H1 (cell line): ENCODE data around the gene FLCN. TPM values are rescaled to one million over a fixed set of nuclear protein-coding genes. Genes with fewer than 3 reads are reported as not detected.

Source experiments
- CTCF ChIA-PET: fragments of 300-600 bp; sonication (Branson Sonifier 250); formaldehyde crosslinking; loops from one replicate; lab custom pipeline; 2021; ENCODE audit not compliant: partially characterized antibody; lab: Charles Lee
- POLR2A ChIA-PET: fragments of 300-600 bp; sonication (Branson Sonifier 250); formaldehyde crosslinking; loops from one replicate; lab custom pipeline; 2021; ENCODE audit warnings: inconsistent platforms; ENCODE audit not compliant: partially characterized antibody; lab: Charles Lee
- DNase-seq, 2 experiments: peaks; one replicate each; pipeline versions ENCODE4 v3.0.0 to v3.0.0-alpha.2; 2010 to 2022; ENCODE audit warnings: low spot score in 2 of 2, low read depth in 1 of 2, mixed read lengths in 1 of 2
- FAIRE-seq: peaks from 2 replicates; lab custom pipeline; 2011; peaks lifted over from hg19 to GRCh38; lab: Jason Lieb, UNC
- H2AFZ ChIP-seq: 2 replicates; pipeline ENCODE4 v1.8.1; 2012; ENCODE audit warnings: low read length, inconsistent platforms
- H2AK5ac ChIP-seq: 2 replicates; pipeline ENCODE4 v1.6.1; 2013; ENCODE audit warnings: low read depth, low read length
- H2BK120ac ChIP-seq: replicated peaks from 2 replicates; pipeline ENCODE3; 2013; ENCODE audit warnings: low read depth, low read length, inconsistent platforms
- H2BK12ac ChIP-seq: 2 replicates; pipeline ENCODE4 v1.6.1; 2013; ENCODE audit warnings: low read depth, low read length
- H2BK15ac ChIP-seq: 2 replicates; pipeline ENCODE4 v1.6.1; 2013; ENCODE audit warnings: low read length
- H2BK20ac ChIP-seq: 2 replicates; pipeline ENCODE4 v1.6.1; 2013; ENCODE audit warnings: low read length
- H2BK5ac ChIP-seq: 2 replicates; pipeline ENCODE4 v1.6.1; 2013; ENCODE audit warnings: low read depth, low read length
- H3K14ac ChIP-seq: 2 replicates; pipeline ENCODE4 v1.6.1; 2013; ENCODE audit warnings: inconsistent platforms; ENCODE audit not compliant: insufficient read length
- H3K18ac ChIP-seq: 2 replicates; pipeline ENCODE4 v1.6.1; 2013; ENCODE audit warnings: low read length; ENCODE audit errors: extremely low read depth
- H3K23ac ChIP-seq: 2 replicates; pipeline ENCODE4 v1.6.1; 2013; ENCODE audit warnings: inconsistent platforms; ENCODE audit not compliant: insufficient read length
- H3K23me2 ChIP-seq: 2 replicates; pipeline ENCODE4 v1.6.1; 2013; ENCODE audit warnings: low read depth, low read length
- H3K27ac ChIP-seq: 2 replicates; pipeline ENCODE4 v1.6.1; 2011; ENCODE audit warnings: low read depth, low read length, inconsistent platforms
- H3K27me3 ChIP-seq, 4 experiments: replicated peaks in 1 of 4; 1 replicate in 1 of 4; 2 replicates in 3 of 4; pipeline versions ENCODE4 v1.6.1 to v1.8.1; 2011 to 2013; ENCODE audit warnings: low read length in 3 of 4, mild to moderate bottlenecking in 3 of 4, inconsistent platforms in 2 of 4, mixed read lengths in 2 of 4, moderate library complexity in 1 of 4; ENCODE audit not compliant: control insufficient read depth in 3 of 4, insufficient read depth in 3 of 4; ENCODE audit errors: extremely low read depth in 1 of 4
- H3K36me3 ChIP-seq, 4 experiments: 2 replicates each; pipeline versions ENCODE4 v1.6.1 to v1.8.1; 2011 to 2013; ENCODE audit warnings: mild to moderate bottlenecking in 4 of 4, low read length in 3 of 4, moderate library complexity in 2 of 4, control low read depth in 1 of 4, inconsistent platforms in 1 of 4; ENCODE audit not compliant: insufficient read depth in 4 of 4, control insufficient read depth in 2 of 4
- H3K4ac ChIP-seq: replicated peaks from 2 replicates; pipeline ENCODE3; 2013; ENCODE audit warnings: low read length, low read depth, mixed read lengths, inconsistent platforms; ENCODE audit not compliant: insufficient read length
- H3K4me1 ChIP-seq, 4 experiments: replicated peaks in 1 of 4; 1 replicate in 1 of 4; 2 replicates in 3 of 4; pipeline versions ENCODE4 v1.6.1 to v1.8.1; 2011 to 2013; ENCODE audit warnings: low read length in 3 of 4, inconsistent platforms in 2 of 4, mixed read lengths in 1 of 4; ENCODE audit not compliant: insufficient read depth in 4 of 4, control insufficient read depth in 3 of 4
- H3K4me2 ChIP-seq, 2 experiments: 2 replicates each; pipeline versions ENCODE4 v1.6.1 to v1.8.1; 2011 to 2013; ENCODE audit warnings: low read depth in 2 of 2, low read length in 2 of 2, control low read depth in 1 of 2, inconsistent platforms in 1 of 2, mild to moderate bottlenecking in 1 of 2; ENCODE audit not compliant: insufficient read depth in 1 of 2
- H3K4me3 ChIP-seq, 4 experiments: fragments of 200-600, 300-600 bp in 1 of 4; sonication (generic), shearing (Covaris generic), sonication (Bioruptor Twin) in 1 of 4; 2 replicates each; pipeline versions ENCODE4 v1.5.1 to v1.8.1; 2011 to 2016; ENCODE audit warnings: low read length in 4 of 4, low read depth in 3 of 4, control low read depth in 2 of 4, inconsistent platforms in 2 of 4, mild to moderate bottlenecking in 2 of 4, mixed read lengths in 1 of 4, moderate library complexity in 1 of 4; ENCODE audit not compliant: insufficient read depth in 2 of 4; ENCODE audit errors: extremely low read depth in 1 of 4
- H3K56ac ChIP-seq: replicated peaks from 2 replicates; pipeline ENCODE3; 2013; ENCODE audit warnings: low read depth, mild to moderate bottlenecking, mixed read lengths, low read length, inconsistent platforms; ENCODE audit not compliant: insufficient read length
- H3K79me1 ChIP-seq: 2 replicates; pipeline ENCODE4 v1.6.1; 2013; ENCODE audit warnings: low read depth, low read length, control low read depth
- H3K79me2 ChIP-seq, 2 experiments: 2 replicates each; pipeline versions ENCODE4 v1.6.1 to v1.8.1; 2012 to 2013; ENCODE audit warnings: low read length in 2 of 2, mild to moderate bottlenecking in 2 of 2, inconsistent platforms in 1 of 2; ENCODE audit not compliant: insufficient read depth in 2 of 2, control insufficient read depth in 1 of 2
- H3K9ac ChIP-seq, 4 experiments: replicated peaks in 1 of 4; 1 replicate in 1 of 4; 2 replicates in 3 of 4; pipeline versions ENCODE4 v1.6.1 to v1.8.1; 2011 to 2013; ENCODE audit warnings: low read depth in 3 of 4, low read length in 3 of 4, control low read depth in 2 of 4, mild to moderate bottlenecking in 2 of 4, moderate library complexity in 2 of 4, inconsistent platforms in 1 of 4; ENCODE audit errors: extremely low read depth in 1 of 4
- H3K9me3 ChIP-seq, 2 experiments: 2 replicates each; pipeline versions ENCODE4 v1.6.1 to v1.8.1; 2012 to 2013; ENCODE audit warnings: mild to moderate bottlenecking in 2 of 2, moderate library complexity in 2 of 2, control low read depth in 1 of 2, inconsistent platforms in 1 of 2, low read depth in 1 of 2, low read length in 1 of 2, mixed read lengths in 1 of 2; ENCODE audit not compliant: insufficient read depth in 2 of 2
- H4K20me1 ChIP-seq, 2 experiments: replicated peaks in 1 of 2; 2 replicates each; pipeline versions ENCODE3 to v1.8.1; 2011 to 2013; ENCODE audit warnings: inconsistent platforms in 2 of 2, low read length in 2 of 2, mild to moderate bottlenecking in 1 of 2; ENCODE audit not compliant: insufficient read depth in 2 of 2, control insufficient read depth in 1 of 2
- H4K5ac ChIP-seq: 2 replicates; pipeline ENCODE4 v1.6.1; 2013; ENCODE audit warnings: low read length, low read depth, mixed read lengths, inconsistent platforms; ENCODE audit not compliant: insufficient read length
- H4K8ac ChIP-seq: 2 replicates; pipeline ENCODE4 v1.8.0; 2013; ENCODE audit warnings: mild to moderate bottlenecking, moderate library complexity, low read length, inconsistent platforms; ENCODE audit not compliant: insufficient read depth; ENCODE audit errors: extremely low read depth
- H4K91ac ChIP-seq: replicated peaks from 2 replicates; pipeline ENCODE3; 2013; ENCODE audit warnings: low read length, mixed read lengths, inconsistent platforms; ENCODE audit not compliant: insufficient read length
- CTBP2 ChIP-seq: IDR thresholded peaks from 2 replicates; pipeline ENCODE4 v1.7.0; 2011; ENCODE audit warnings: borderline replicate concordance, mild to moderate bottlenecking, moderate library complexity, mixed read lengths, low read length; ENCODE audit not compliant: insufficient read depth, insufficient read length
- FOSL1 ChIP-seq: IDR thresholded peaks from 2 replicates; pipeline ENCODE4 v1.6.1; 2011; ENCODE audit warnings: mild to moderate bottlenecking, low read depth, low read length, moderate library complexity; ENCODE audit not compliant: insufficient read depth
- GABPA ChIP-seq: IDR thresholded peaks from 2 replicates; pipeline ENCODE4 v1.6.1; 2011; ENCODE audit warnings: mild to moderate bottlenecking, low read length, moderate library complexity, borderline replicate concordance; ENCODE audit not compliant: insufficient read depth
- KDM1A ChIP-seq: fragments of 200-600, 300-600 bp; sonication (generic); IDR thresholded peaks from 2 replicates; pipeline ENCODE4 v1.7.1; 2016; ENCODE audit warnings: mild to moderate bottlenecking, low read length, borderline replicate concordance
- NRF1 ChIP-seq: IDR thresholded peaks from 2 replicates; pipeline ENCODE4 v1.6.1; 2011; ENCODE audit warnings: mild to moderate bottlenecking, low read depth, low read length, improper control_type of control experiment
- POLR2AphosphoS5 ChIP-seq: IDR thresholded peaks from 2 replicates; pipeline ENCODE4 v1.6.1; 2011; ENCODE audit warnings: low read depth, low read length
- SIX5 ChIP-seq: IDR thresholded peaks from 2 replicates; pipeline ENCODE4 v1.6.1; 2011; ENCODE audit warnings: mild to moderate bottlenecking, low read depth, low read length
- SRF ChIP-seq: IDR thresholded peaks from 2 replicates; pipeline ENCODE4 v1.6.1; 2011; ENCODE audit warnings: mild to moderate bottlenecking, low read depth, low read length, moderate library complexity
- TAF7 ChIP-seq: optimal IDR thresholded peaks from 2 replicates; pipeline ENCODE3; 2011; ENCODE audit warnings: low read depth, mild to moderate bottlenecking, inconsistent platforms, low read length, moderate library complexity, borderline replicate concordance
- TCF12 ChIP-seq: IDR thresholded peaks from 2 replicates; pipeline ENCODE4 v1.6.1; 2011; ENCODE audit warnings: low read depth, mild to moderate bottlenecking, low read length
- YY1 ChIP-seq: IDR thresholded peaks from 2 replicates; pipeline ENCODE4 v1.6.1; 2011; ENCODE audit warnings: low read depth, mild to moderate bottlenecking, low read length
- WGBS, 2 experiments: shearing (Covaris generic) in 1 of 2; methylation state at CpG; one replicate each; pipeline versions ENCODE4 v1.1.6 to v1.1.7; 2013 to 2015; ENCODE audit warnings: low lambda C conversion rate in 2 of 2, mixed read lengths in 2 of 2, inconsistent platforms in 1 of 2, low coverage in 1 of 2, missing lambda C conversion rate in 1 of 2; ENCODE audit not compliant: insufficient replicate concordance in 2 of 2, insufficient coverage in 1 of 2, insufficient read length in 1 of 2; ENCODE audit errors: extremely low coverage in 1 of 2, missing lambda C conversion rate in 1 of 2; 5-methylcytosine and 5-hydroxymethylcytosine counted together
- polyA plus RNA-seq, 7 experiments: library from polyadenylated mRNA; depleted of rRNA in 3 of 7; stranded (reverse) in 5 of 7; unstranded in 2 of 7; fragments of >200 nt in 5 of 7; fragments of 200-250 nt in 2 of 7; gene quantifications; 1 replicate in 5 of 7; 2 replicates in 1 of 7; 4 replicates in 1 of 7; pipeline versions ENCODE4 v1.2.1 to v1.2.3, GENCODE V29; 2011 to 2013; ENCODE audit warnings: missing spikeins in 2 of 7, mixed read lengths in 2 of 7
- total RNA-seq: library from RNA; stranded (reverse); fragmentation: NEBNext Ultra II Directional; extraction: Animal tissue kit (Norgen Biotek cat#: 25700); gene quantifications from 2 replicates; pipeline ENCODE4 v1.2.1, GENCODE V29; 2021
- TF ChIP-seq, protein P1 (sequence below): IDR thresholded peaks from 2 replicates; pipeline ENCODE4 v1.6.1; 2011; ENCODE audit warnings: low read length, improper control_type of control experiment
- TF ChIP-seq, protein P2 (sequence below): IDR thresholded peaks from 2 replicates; pipeline ENCODE4 v1.6.1; 2012; ENCODE audit warnings: inconsistent platforms

Gene FLCN
- total and polyA plus RNA-seq, 2 of the 8 experiments (the other 6 are each of a cell fraction or from before 2014, with no cell fraction given): 15.6 to 34.6 TPM

DNA sequence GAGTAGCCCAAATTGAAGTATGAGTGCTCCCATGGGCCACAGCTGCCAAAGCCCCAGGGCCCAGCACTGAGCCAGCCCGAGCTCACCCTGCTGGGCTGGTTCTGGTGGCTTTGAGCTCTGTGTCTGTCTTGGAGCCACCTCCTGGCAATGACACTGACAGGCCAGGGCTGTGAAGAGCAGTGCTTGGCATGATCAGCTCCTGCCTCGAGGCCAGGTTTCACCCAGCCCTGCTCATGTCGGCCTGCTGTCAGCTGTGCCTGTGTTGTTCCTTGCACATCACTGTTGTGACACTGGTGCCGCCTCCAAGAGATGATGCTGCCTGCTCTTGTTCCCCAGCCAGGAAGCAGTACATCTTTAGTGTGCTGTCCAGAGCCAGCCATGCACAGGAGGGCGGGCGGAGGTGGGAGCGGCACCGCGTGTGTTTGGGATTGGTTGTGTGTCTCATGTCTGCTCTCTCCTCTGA, 56.8 kb downstream of the FLCN start:
- H4K91ac ChIP-seq: no peak overlapping the region
- no peak overlapping the region for H2BK12ac ChIP-seq
- H3K4ac ChIP-seq: no peak overlapping the region
- H3K4me1 ChIP-seq: no peaks in the 10 kb centered on the region
- H2AK5ac ChIP-seq: no peak overlapping the region
- no peak overlapping the region for H2BK20ac ChIP-seq
- H2AFZ ChIP-seq: no peak overlapping the region
- no peaks in the 10 kb centered on the region for H3K27me3 ChIP-seq
- H2BK5ac ChIP-seq: no peak overlapping the region
- H3K79me2 ChIP-seq: no peaks in the 10 kb centered on the region
- no peak overlapping the region for H4K8ac ChIP-seq
- CTCF ChIA-PET: interaction anchor here (0.8 kb wide), 1 partner anchor 11 kb away, joined by 3 read pairs; no protein-coding TSS in a partner anchor
- no peak overlapping the region for H3K14ac ChIP-seq
- DNase-seq (no peak), FAIRE-seq (no peak)
- no peak overlapping the region for H3K18ac ChIP-seq
- POLR2A ChIA-PET: no interaction called here
- peaks cover 2 to 36% (median 20%) of the 10 kb centered on the region in 4 experiments; a peak in 6 of 8 replicates for H3K36me3 ChIP-seq
- H2BK15ac ChIP-seq: no peak overlapping the region
- H3K79me1 ChIP-seq: no peaks in the 10 kb centered on the region
- WGBS, 2 experiments: 97% methylated on average over 9 of the region's 9 CpGs; no CpG with 5 or more reads in 1 of the 2 experiments
- no peaks in the 10 kb centered on the region for H3K23me2 ChIP-seq
- no peak overlapping the region for H3K56ac ChIP-seq
- no peak overlapping the region for H3K9ac ChIP-seq
- H4K20me1 ChIP-seq: peaks cover 0 to 13% of the 10 kb centered on the region in 2 experiments
- H2BK120ac ChIP-seq: no peak overlapping the region
- no peak overlapping the region for H3K23ac ChIP-seq
- H3K9me3 ChIP-seq: no peaks in the 10 kb centered on the region
- H3K4me2 ChIP-seq: no peak overlapping the region
- no peak overlapping the region for H4K5ac ChIP-seq
- H3K27ac ChIP-seq: no peak overlapping the region
- H3K4me3 ChIP-seq: no peak overlapping the region
- TF ChIP-seq, protein P1, sequence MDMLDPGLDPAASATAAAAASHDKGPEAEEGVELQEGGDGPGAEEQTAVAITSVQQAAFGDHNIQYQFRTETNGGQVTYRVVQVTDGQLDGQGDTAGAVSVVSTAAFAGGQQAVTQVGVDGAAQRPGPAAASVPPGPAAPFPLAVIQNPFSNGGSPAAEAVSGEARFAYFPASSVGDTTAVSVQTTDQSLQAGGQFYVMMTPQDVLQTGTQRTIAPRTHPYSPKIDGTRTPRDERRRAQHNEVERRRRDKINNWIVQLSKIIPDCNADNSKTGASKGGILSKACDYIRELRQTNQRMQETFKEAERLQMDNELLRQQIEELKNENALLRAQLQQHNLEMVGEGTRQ: no peak
- TF ChIP-seq NRF1 (no peak), SIX5 (no peak), TAF7 (no peak), POLR2AphosphoS5 (no peak), SRF (no peak), TCF12 (no peak), KDM1A (no peak), YY1 (no peak), FOSL1 (no peak), CTBP2 (no peak), GABPA (no peak)
- TF ChIP-seq, protein P2, sequence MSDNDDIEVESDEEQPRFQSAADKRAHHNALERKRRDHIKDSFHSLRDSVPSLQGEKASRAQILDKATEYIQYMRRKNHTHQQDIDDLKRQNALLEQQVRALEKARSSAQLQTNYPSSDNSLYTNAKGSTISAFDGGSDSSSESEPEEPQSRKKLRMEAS: no peak
